GM12892 (cell line): ENCODE measurements around the gene STARD8.

Source experiments
- POLR2A ChIP-seq: IDR thresholded peaks from 2 replicates; pipeline ENCODE4 v1.6.1; 2011; ENCODE audit warnings: low read depth, low read length, control low read depth
- POLR2AphosphoS5 ChIP-seq: IDR thresholded peaks from 2 replicates; pipeline ENCODE4 v1.6.1; 2011; ENCODE audit warnings: low read depth, low read length, control low read depth
- TAF1 ChIP-seq: IDR thresholded peaks from 2 replicates; pipeline ENCODE4 v1.6.1; 2011; ENCODE audit warnings: low read depth, mild to moderate bottlenecking, control low read depth, low read length, borderline replicate concordance

- TF ChIP-seq POLR2A = no peak
- TF ChIP-seq POLR2AphosphoS5 = no peak
- TF ChIP-seq TAF1 = no peak
These were observed 37.4 kb downstream of the STARD8 start for GRCh38 chrX:68684919-68685304.
